HG02973 (cell line): ENCODE data around the gene RIPOR2.
"Not testable (repeated sequence)": the region's sequence is repeated elsewhere in the genome, so short reads cannot be mapped to it uniquely, and the experiment has no call there.

ENCODE experiments used
- ATAC-seq: cut with Tn5 transposase; IDR thresholded peaks from one replicate; pipeline ENCODE4 v1.9.1; 2021; ENCODE audit warnings: moderate library complexity; ENCODE audit not compliant: unreplicated experiment

Gene RIPOR2

DNA sequence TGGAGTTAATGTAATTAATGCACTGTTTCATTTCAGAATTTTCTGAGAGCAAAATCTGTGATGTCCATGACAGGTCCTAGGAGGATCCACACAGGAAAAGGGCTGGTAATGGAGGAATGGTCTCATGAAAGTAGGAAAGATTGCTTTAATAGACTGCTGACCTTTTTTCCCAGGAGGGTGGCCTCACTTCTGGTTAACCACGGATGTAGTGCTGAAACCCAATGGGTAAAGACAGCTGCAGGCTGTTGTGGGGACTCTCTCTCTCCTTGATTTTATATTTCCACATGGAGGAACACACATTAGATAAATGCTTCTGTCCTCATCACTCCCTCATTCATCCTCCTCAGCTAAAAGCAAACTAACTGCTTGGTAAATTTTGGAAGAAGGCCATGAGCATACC lies 23.6 kb upstream of the RIPOR2 start:
- ATAC-seq: no peak

DNA sequence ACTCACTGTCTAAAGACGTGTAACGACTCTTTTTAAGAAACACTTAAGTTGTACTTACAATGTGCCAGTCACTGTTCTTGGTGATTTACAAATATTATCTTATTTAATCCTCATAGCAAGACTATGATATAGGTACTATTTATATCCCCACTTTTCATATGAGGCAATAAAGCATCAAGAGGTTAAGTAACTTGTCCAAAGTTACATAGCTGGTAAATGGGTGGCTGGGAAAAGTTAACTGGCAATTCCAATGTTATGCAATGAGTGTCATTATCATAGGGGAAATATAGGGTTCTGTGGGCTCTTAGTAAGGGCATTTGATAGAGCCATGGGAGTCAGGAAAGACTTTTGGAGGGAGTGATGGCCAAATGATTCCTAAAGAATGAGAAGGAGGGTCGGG lies 21.4 kb upstream of the RIPOR2 start:
- ATAC-seq: no peak

- ATAC-seq: no peak
Measured at GRCh38 chr6:24953726-24954125, 18.0 kb upstream of the RIPOR2 start.

GRCh38 chr6:24951811-24952299 lies 16.1 kb upstream of the RIPOR2 start:
- ATAC-seq: no peak

DNA sequence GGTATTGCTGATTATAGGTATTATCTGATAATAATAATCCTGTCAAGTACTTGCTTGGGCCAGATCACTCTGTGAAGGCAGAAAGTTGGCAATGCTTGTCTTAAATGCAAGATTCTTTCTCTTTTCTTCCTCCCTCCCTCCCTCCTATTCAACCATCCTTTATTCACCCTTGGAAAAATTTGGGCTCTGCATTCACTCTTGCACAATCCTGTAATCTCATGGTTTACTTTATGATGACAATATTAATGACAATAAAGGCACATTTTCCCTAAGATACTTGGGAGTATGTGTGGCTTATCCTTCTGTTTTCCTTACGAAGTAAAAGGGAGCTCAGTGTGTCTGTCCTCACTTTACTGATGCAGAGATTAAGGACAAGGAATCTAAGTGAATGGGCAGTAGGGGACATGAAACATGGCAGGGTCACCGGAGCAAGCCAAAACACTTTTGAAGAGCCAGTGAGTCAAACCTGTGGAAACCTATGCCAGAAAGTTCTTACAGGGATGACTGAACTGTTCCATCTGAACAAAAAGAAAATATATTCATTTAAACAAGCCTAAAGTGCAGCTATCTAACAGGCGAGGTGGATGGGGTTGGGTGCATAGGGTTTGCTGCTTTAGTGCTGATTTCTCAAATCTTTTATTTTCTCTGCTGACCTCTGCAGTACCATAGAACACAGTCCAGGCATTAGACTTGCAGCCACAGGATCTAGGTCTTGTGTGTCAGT lies 14.6 kb upstream of the RIPOR2 start:
- no peak for ATAC-seq

GRCh38 chr6:24949020-24949569 lies 13.3 kb upstream of the RIPOR2 start:
- ATAC-seq: peak; percentile 82

- not testable (repeated sequence) for ATAC-seq
Measured at GRCh38 chr6:24948261-24948660, 12.5 kb upstream of the RIPOR2 start.

DNA sequence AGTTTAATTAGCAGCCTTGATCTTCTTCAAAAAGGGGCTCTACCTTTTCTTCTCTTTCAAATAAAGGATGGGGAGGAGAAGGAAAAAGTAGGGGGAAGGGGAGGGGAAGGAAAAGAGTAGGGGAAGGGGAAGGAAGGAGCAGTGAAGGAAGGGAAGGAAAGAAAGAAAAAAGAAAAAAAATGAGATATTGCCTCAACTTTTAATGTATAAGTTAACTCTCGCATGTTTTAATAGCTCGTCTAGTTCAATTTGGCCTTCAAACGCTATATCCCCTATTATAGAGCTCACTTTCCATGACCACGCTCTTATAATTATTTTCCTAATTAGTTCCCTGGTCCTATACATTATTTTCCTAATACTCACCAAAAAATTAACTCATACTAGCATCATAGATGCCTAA lies 11.9 kb upstream of the RIPOR2 start:
- ATAC-seq: no peak

- ATAC-seq: no peak
Measured at GRCh38 chr6:24945054-24945453, 9.3 kb upstream of the RIPOR2 start.

- ATAC-seq: no peak
Measured at GRCh38 chr6:24943774-24944173, 8.0 kb upstream of the RIPOR2 start.

DNA sequence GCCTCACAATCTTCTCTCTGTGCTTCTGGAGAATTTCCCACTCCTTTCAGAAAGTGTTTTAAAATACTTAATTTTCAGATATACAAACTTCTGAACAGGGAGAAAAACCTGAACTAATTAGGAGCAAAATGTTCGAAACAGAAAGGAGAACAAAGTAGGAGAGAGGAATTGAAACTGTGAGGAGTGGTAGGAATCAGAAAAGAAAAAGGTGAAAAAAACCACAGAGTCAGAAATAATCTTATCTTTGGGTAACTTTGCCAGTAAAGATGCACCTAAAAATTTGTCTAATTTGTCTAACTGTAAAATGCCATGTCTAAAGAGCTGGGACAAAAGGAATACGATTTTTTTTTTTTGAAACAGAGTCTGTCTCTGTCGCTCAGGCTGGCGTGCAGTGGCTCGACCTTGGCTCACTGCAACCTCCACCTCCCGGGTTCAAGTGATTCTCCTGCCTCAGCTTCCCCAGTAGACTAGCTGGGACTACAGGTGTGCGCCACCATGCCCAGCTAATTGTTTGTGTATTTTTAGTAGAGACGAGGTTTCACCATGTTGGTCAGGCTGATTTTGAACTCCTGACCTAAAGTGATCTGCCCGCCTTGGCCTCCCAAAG lies 4.7 kb upstream of the RIPOR2 start:
- no peak for ATAC-seq

- peak; percentile 65 for ATAC-seq
Measured at GRCh38 chr6:24936641-24937317, 1.0 kb upstream of the RIPOR2 start.

DNA sequence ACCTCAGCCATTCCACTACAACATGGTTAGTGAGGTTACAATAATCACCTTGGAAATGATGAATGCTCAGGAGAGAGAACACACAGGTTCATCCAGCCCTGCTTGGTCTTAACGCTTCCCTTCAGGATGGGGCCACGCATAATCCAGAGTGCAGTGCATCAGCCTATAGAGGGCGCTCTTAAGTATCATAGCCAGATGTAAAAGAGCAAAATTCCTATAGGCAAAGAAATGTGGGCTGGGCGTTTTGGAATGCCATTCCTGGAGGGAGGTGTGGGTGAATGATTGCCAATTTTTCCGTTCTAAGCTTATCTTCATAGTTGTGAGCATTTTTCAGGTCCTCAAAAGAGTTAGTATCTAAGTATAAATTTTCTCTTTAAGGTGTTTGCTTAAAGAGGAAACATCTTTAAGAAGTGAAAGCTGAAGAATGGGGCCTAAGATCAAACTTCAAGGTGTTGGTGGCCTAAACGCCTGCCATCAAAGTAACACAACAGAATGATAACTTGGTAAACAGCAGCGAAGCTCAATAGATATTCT lies 1.8 kb downstream of the RIPOR2 start:
- no peak for ATAC-seq

DNA sequence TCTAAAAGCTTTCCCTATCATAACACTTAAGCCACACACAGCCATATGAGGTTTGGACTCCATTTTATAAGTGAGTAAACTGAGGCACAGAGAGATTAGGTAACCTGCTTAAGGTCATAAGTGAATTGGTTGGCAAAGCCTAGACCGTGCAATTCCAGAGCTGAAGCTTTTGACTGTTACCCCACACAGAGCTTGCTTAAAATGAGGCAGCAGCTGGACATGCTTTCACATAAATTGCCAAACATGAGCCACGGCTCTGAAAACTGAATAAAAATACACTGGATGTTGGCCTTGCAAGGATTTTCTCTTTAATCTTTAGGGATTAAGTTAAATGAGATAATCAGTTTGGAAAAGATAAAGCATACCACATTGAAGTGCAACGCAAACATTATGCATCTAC lies 2.5 kb downstream of the RIPOR2 start:
- no peak for ATAC-seq

GRCh38 chr6:24932832-24933231 lies 2.9 kb downstream of the RIPOR2 start:
- ATAC-seq: no peak

- ATAC-seq: peak; percentile 22
Measured at GRCh38 chr6:24931718-24932691, 3.8 kb downstream of the RIPOR2 start.

- ATAC-seq: no peak
Measured at GRCh38 chr6:24931296-24931695, 4.5 kb downstream of the RIPOR2 start.

- no peak for ATAC-seq
Measured at GRCh38 chr6:24930431-24930871, 5.3 kb downstream of the RIPOR2 start.

DNA sequence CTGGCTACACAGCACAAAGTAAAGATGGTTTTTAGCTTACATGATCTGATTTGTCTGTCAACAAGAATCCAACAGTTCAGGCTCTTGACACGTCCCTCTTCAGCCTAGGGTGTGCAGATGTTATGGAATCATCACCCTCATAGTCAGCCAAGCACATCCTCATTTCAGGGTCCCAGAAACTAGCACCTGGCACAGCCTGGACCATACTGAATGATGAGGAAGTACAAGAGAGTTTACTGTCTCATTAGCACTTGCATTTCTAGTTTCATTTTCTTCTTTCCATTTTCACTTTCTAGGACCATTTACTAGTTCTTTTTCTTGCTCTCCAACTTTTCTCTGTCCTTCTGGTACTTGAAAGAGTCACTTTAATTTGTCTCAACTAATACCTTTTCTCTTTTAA lies 6.5 kb downstream of the RIPOR2 start:
- ATAC-seq: peak; percentile 38
